SU-DHL-6 (cell line): Measurements from ENCODE around the gene ENO2.

Experiments used
- CTCF ChIP-seq: fragments of 200-600 bp; sonication (generic); IDR thresholded peaks from one replicate; pipeline ENCODE4 v1.5.1; 2017; ENCODE audit warnings: antibody characterized with exemption, mild to moderate bottlenecking, low read length, moderate library complexity; ENCODE audit not compliant: insufficient read depth, poor library complexity, severe bottlenecking
- EZH2phosphoT487 ChIP-seq: fragments of 200-600 bp; sonication (generic), shearing (Covaris generic); conservative IDR thresholded peaks from 2 replicates; pipeline ENCODE4 v1.6.1; 2018; ENCODE audit warnings: mild to moderate bottlenecking, antibody characterized with exemption, low read length, moderate library complexity, mixed read lengths

GRCh38 chr12:6928703-6929407, 14.5 kb downstream of the ENO2 start:
- TF ChIP-seq CTCF (no peak), EZH2phosphoT487 (no peak)
